Suprapubic skin (tissue), 3 donors: ENCODE results near the gene GFOD1.

Source experiments
- CTCF ChIP-seq, 2 donors: fragments of 200-600 bp in 1 of 2; fragments of 450-650 bp in 1 of 2; sonication (generic) in 1 of 2; IDR thresholded peaks; one replicate each; pipeline ENCODE4 v1.5.1; 2016 to 2019; ENCODE audit warnings: antibody characterized with exemption in 2 of 2, mild to moderate bottlenecking in 1 of 2, moderate library complexity in 1 of 2
- POLR2AphosphoS5 ChIP-seq, 3 donors: sonication (generic); formaldehyde crosslinking; IDR thresholded peaks; one replicate each; pipeline ENCODE4 v1.6.1; 2017; ENCODE audit warnings: antibody characterized with exemption in 3 of 3

- TF ChIP-seq CTCF (IDR thresholded peaks at IDR 0.05) (no peak), POLR2AphosphoS5 (IDR thresholded peaks at IDR 0.05) (no peak)
These were observed 137.4 kb downstream of the GFOD1 start for GRCh38 chr6:13349811-13350506.
